ENCODE measurements around the gene CDH8.

GRCh38 chr16:61812251-61812650 is 224.0 kb downstream of the CDH8 start:
- TF ChIP-seq CTCF (IDR thresholded peaks at IDR 0.05; ENCODE audit: low read depth, low read length, missing input control) (no peak), MAX (IDR thresholded peaks at IDR 0.05) (no peak), GABPA (IDR thresholded peaks at IDR 0.05 in 1 of 2, conservative IDR thresholded peaks at IDR 0.05 in 1 of 2) (no peak), REST (IDR thresholded peaks at IDR 0.05) (no peak), NR2F2 (IDR thresholded peaks at IDR 0.05) (no peak), TAF1 (conservative IDR thresholded peaks at IDR 0.05) (no peak)
- TF ChIP-seq, protein P1, sequence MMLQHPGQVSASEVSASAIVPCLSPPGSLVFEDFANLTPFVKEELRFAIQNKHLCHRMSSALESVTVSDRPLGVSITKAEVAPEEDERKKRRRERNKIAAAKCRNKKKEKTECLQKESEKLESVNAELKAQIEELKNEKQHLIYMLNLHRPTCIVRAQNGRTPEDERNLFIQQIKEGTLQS (IDR thresholded peaks at IDR 0.05), result no peak
